ENCODE measurements around the gene AMOTL2.

AMOTL2 gene

GRCh38 chr3:134345202-134345601 lies 29.0 kb downstream of the AMOTL2 start:
- peaks cover 14% of the 10 kb centered on the region for H3K9me3 Mint-ChIP-seq
- H3K27ac Mint-ChIP-seq: no peak overlapping the region
- no peaks in the 10 kb centered on the region for H3K36me3 Mint-ChIP-seq (ENCODE audit: low read depth)
- peaks cover 3% of the 10 kb centered on the region for H3K27me3 Mint-ChIP-seq (ENCODE audit: low read depth)
- H3K4me3 Mint-ChIP-seq: no peak overlapping the region
- peaks cover 14% of the 10 kb centered on the region for H3K4me1 Mint-ChIP-seq
- TF ChIP-seq CTCF (IDR thresholded peaks at IDR 0.05; ENCODE audit: unreplicated experiment in 3 of 3): no peak

GRCh38 chr3:134344560-134344959 lies 29.7 kb downstream of the AMOTL2 start:
- Mint-ChIP-seq H3K36me3 (ENCODE audit: low read depth) (no peaks in the 10 kb centered on the region), H3K4me1 (peaks cover 20% of the 10 kb centered on the region), H3K4me3 (no peak overlapping the region), H3K27ac (no peak overlapping the region), H3K27me3 (ENCODE audit: low read depth) (peaks cover 3% of the 10 kb centered on the region), H3K9me3 (peaks cover 14% of the 10 kb centered on the region)
- no peak for TF ChIP-seq CTCF (IDR thresholded peaks at IDR 0.05; ENCODE audit: unreplicated experiment in 3 of 3)

GRCh38 chr3:134342259-134342658 lies 32.0 kb downstream of the AMOTL2 start:
- Mint-ChIP-seq H3K36me3 (ENCODE audit: low read depth) (no peaks in the 10 kb centered on the region), H3K4me1 (peaks cover 26% of the 10 kb centered on the region), H3K9me3 (peaks cover 14% of the 10 kb centered on the region), H3K27me3 (ENCODE audit: low read depth) (no peaks in the 10 kb centered on the region), H3K27ac (no peak overlapping the region), H3K4me3 (no peak overlapping the region)
- no peak for TF ChIP-seq CTCF (IDR thresholded peaks at IDR 0.05; ENCODE audit: unreplicated experiment in 3 of 3)

- Mint-ChIP-seq H3K9me3 (peaks cover 6% of the 10 kb centered on the region), H3K4me3 (no peak overlapping the region), H3K36me3 (ENCODE audit: low read depth) (no peaks in the 10 kb centered on the region), H3K27ac (peak overlapping the region in 2 of 3 experiments; percentile 30 to 88), H3K27me3 (ENCODE audit: low read depth) (no peaks in the 10 kb centered on the region), H3K4me1 (peaks cover 28% of the 10 kb centered on the region)
- TF ChIP-seq CTCF (IDR thresholded peaks at IDR 0.05; ENCODE audit: unreplicated experiment in 3 of 3): no peak
These were observed 32.9 kb downstream of the AMOTL2 start for GRCh38 chr3:134341389-134341788.

GRCh38 chr3:134340982-134341365 lies 33.3 kb downstream of the AMOTL2 start:
- no peaks in the 10 kb centered on the region for H3K36me3 Mint-ChIP-seq (ENCODE audit: low read depth)
- no peaks in the 10 kb centered on the region for H3K27me3 Mint-ChIP-seq (ENCODE audit: low read depth)
- H3K4me3 Mint-ChIP-seq: no peak overlapping the region
- H3K27ac Mint-ChIP-seq: peak overlapping the region; percentile 67 to 88 (median 71)
- peaks cover 3% of the 10 kb centered on the region for H3K9me3 Mint-ChIP-seq
- no peak for TF ChIP-seq CTCF (IDR thresholded peaks at IDR 0.05; ENCODE audit: unreplicated experiment in 3 of 3)
- peaks cover 31% of the 10 kb centered on the region for H3K4me1 Mint-ChIP-seq

GRCh38 chr3:134340362-134340981 lies 33.8 kb downstream of the AMOTL2 start:
- peaks cover 31% of the 10 kb centered on the region for H3K4me1 Mint-ChIP-seq
- no peak for TF ChIP-seq CTCF (IDR thresholded peaks at IDR 0.05; ENCODE audit: unreplicated experiment in 3 of 3)
- peaks cover 3% of the 10 kb centered on the region for H3K9me3 Mint-ChIP-seq
- H3K36me3 Mint-ChIP-seq (ENCODE audit: low read depth): no peaks in the 10 kb centered on the region
- H3K27ac Mint-ChIP-seq: peak overlapping the region; percentile 67 to 88 (median 71)
- no peaks in the 10 kb centered on the region for H3K27me3 Mint-ChIP-seq (ENCODE audit: low read depth)
- no peak overlapping the region for H3K4me3 Mint-ChIP-seq
